GM19099 (cell line): ENCODE data around the gene MFAP5.

Experiments
- POLR2A ChIP-seq: IDR thresholded peaks from 3 replicates; pipeline ENCODE4 v1.6.1; 2011; ENCODE audit warnings: low read depth; ENCODE audit not compliant: insufficient read length; ENCODE audit errors: extremely low read depth

MFAP5 gene, protein sequence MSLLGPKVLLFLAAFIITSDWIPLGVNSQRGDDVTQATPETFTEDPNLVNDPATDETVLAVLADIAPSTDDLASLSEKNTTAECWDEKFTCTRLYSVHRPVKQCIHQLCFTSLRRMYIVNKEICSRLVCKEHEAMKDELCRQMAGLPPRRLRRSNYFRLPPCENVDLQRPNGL

DNA sequence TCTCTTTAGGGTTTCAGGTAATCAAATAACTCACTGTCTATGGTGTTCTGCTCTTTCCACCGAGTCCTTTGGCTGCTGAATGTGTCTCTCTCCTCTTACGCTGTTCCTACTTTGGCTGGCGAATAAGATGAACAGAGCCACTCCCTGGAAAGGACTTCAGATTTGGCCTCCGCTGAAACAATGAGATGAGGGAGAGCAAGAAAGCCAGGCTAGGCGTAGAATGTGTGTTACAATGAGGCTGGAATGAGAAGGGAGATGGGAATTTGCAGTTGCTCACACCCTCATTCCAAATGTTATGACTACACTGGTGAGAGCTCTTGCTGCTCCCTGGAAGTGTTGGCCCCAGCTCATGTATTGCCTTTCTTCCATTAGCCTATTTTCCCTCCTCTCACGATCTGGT, at the start of gene MFAP5:
TSS of gene MFAP5 (minus strand) at position 234 of the 400 bp plus-strand sequence. CDS start 722 bp downstream, outside the sequence.
- TF ChIP-seq POLR2A, result no peak

GRCh38 chr12:8709124-8709830, 46.7 kb upstream of the MFAP5 start:
- TF ChIP-seq POLR2A, result no peak

GRCh38 chr12:8702159-8702558, 39.5 kb upstream of the MFAP5 start:
- TF ChIP-seq POLR2A, result no peak

- TF ChIP-seq POLR2A, result no peak
These were observed 38.5 kb upstream of the MFAP5 start for GRCh38 chr12:8701046-8701660.

DNA sequence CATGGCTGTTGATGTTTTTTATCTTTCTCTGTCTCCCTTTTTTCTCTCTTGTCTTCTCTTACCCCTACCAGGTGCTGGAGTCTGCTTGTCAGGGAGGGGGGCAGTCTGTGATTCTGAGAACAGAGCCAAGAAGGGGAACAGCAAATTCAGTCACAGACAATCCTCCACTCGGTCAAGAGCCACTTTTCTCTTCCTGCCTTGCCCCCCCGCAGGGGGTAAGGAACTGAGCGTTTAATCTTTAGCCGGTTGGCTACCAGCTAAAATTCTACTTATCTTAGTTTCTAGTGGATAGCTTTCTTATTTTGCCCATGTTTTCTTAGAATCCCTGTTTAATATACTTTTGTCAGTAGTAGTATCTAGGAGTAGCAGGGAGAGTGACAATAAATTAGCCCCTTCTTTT, 37.1 kb upstream of the MFAP5 start:
- TF ChIP-seq POLR2A, result no peak

DNA sequence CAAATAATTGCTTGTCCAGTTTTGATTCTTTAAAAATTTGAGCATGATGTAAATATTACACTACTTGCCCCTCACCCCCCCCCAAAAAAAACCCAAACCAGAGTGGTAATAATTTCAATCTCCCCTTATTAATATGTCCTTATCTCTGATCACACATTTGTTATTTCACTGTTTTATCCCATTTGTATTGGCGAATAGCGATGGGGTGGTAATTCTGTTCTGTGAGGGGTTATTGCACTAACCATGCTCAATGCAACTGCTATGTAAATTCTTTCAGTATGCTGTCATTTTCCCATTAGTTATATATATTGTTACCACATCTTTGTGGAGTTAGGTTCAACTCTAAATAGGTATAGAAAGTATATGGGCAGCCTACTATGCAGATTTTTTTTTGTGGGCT, 36.3 kb upstream of the MFAP5 start:
- TF ChIP-seq POLR2A, result no peak

- no peak for TF ChIP-seq POLR2A
These were observed 35.7 kb upstream of the MFAP5 start for GRCh38 chr12:8698132-8698851.

- TF ChIP-seq POLR2A, result no peak
These were observed 35.0 kb upstream of the MFAP5 start, which contains the start of gene RIMKLB for GRCh38 chr12:8697476-8698131. TSS of gene RIMKLB (plus strand) at chr12:8697991. CDS start at chr12:8713867, 15,876 bp downstream.

DNA sequence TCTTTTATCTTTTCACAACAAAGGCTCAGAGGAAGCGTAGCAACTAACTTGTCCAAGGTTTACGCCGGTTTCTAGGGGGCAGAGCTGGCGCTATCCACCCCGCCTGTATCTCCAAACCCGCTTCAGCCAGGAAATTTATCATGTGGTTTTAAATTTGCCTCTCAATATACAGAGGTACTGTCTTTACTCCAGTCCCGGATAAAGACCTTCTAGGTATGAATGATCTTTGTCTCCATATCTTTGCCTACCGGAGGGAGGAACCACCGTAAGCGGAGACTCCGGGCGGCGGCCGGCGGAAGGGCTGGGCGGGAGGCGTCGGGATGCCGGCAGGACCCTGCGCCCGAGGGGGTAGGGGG, 34.5 kb upstream of the MFAP5 start:
- TF ChIP-seq POLR2A, result no peak

DNA sequence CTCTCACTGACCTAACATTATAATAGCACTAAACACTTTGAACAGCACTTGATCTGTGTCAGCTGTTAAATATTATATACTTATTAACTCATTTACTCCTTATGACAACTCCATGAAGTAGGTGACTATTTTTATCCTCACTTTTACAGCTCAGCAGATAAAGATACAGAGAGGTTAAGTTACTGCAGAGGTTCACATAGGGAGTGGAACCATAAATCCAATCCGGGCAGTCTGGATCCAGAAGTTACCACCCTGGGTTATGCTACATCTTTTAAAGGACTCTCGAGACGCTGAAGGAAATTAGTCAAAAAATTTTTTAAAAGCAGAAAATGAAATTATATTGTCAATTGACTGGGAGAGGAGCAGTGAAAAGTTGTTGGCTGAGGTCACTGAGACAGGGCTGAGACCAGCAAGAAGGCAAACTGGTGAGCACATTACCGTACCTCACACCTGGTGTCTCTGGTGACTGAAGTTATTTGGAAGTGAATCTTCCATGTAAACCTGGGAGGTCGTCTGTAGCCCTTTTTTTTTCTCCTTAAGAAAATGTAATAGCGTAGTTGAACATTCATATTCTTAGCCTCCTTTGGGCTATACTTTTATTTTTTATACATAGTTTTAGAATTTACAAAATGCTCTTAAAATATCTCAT, 33.9 kb upstream of the MFAP5 start:
- TF ChIP-seq POLR2A, result no peak

DNA sequence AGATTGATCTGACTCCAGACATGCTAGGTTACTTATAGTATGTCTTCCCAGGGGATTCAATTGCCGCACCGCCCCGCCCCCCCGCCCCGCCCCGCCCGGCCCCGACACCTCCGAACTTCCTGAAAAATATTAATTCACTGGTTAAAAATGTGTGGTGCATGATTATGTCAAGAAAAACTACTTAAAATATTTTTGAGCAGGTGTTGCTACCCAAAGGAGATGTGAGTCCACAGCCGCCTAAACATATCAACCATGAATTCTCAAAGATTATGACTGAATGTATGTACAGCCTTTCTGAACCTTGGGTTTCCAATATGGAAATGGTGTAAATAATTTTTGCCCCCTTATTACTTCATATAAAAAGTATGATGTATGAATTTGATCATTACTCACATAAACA, 32.5 kb upstream of the MFAP5 start:
- TF ChIP-seq POLR2A, result no peak

DNA sequence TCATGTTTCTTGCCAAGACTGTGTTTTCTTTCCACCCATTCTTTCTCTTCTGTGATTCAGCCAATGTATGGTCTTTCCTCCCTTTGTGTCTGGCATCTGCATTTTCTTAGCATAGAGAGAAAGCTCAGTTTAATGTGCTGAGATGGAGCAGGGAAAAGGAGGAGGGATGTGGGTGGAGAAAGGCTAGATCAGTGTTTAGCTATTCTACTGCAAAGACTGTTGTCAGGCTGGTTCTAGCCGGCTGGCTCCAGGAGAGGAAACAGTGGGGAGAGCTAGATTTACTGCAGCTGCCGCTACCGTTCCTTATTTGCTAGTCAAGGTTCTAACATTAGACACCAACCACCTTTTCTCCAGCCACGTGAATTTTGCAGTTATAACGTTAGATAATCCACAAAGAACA, 29.9 kb upstream of the MFAP5 start:
- TF ChIP-seq POLR2A, result no peak

- TF ChIP-seq POLR2A, result no peak
These were observed 27.1 kb upstream of the MFAP5 start for GRCh38 chr12:8689681-8690080.

DNA sequence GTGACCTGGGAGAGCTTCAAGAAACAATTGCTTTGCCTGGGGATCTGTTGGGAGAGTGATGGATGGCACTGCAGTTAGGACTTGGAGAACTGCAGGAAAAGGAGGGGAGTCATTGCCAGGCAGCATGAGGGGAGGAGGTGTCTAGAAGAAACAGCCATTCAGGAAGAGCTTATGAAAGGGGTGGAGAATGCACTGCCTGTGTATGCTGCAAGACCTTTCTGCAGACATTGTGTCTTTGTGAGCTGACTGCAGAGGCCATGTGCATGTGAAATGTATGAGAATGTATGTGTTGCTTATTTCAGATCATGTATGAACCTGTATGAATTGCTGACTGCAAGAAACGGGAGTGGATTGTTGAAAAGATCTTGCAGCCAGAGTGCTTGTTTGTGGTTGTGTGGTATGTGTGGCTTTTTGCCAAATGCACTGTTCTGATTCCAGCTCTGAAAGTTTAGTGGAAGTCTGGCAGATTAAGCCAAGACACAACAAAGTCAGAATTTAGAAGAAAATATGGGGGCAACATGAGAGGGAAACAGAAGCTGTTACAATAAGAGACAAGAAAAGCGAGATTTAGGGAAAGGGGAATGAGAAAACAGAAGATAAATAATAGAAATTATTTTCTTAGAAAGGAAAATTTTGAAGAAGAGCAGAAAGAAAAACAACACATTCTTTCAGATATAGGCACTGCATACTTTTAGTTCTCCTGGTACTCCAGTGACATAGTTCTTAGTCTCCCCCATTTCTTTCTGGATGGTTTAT, 25.4 kb upstream of the MFAP5 start:
- TF ChIP-seq POLR2A, result no peak
